ENCODE results near the gene GATAD2A. TPM values are rescaled to one million over a fixed set of nuclear protein-coding genes. Genes with fewer than 3 reads are reported as not detected.

GATAD2A gene
- total and polyA plus RNA-seq, 10 of the 15 experiments (the other 5 are each of a cell fraction or from before 2014, with no cell fraction given): 2.6 to 173 (median 32.0) TPM

- peak; percentile 84 for TF ChIP-seq USF1 (IDR thresholded peaks at IDR 0.05; ENCODE audit: borderline replicate concordance, extremely low read length, insufficient read depth, low read depth, low read length)
- peak; percentile 90 for TF ChIP-seq USF2 (IDR thresholded peaks at IDR 0.05; ENCODE audit: borderline replicate concordance, low read depth, low read length)
- no peak; the same call in 1 of the 2 replicates for TF ChIP-seq GABPA (IDR thresholded peaks at IDR 0.05; ENCODE audit: low read depth)
- TF ChIP-seq LARP7 (IDR thresholded peaks at IDR 0.05): no peak
- TF ChIP-seq RUNX3 (IDR thresholded peaks at IDR 0.05; ENCODE audit: low read length): peak; percentile 68
- peak; percentile 50; the same call in 1 of the 2 replicates for TF ChIP-seq CREB1 (IDR thresholded peaks at IDR 0.05; ENCODE audit: low read depth)
- peak; percentile 74 for TF ChIP-seq POLR2AphosphoS5 (IDR thresholded peaks at IDR 0.05; ENCODE audit: low read length)
- 0 out of 4 replicates have a peak, but pooled peaks of 1 of the 2 experiments have one; percentile 21 for TF ChIP-seq IKZF2 (IDR thresholded peaks at IDR 0.05)
- TF ChIP-seq ZNF687 (IDR thresholded peaks at IDR 0.05): 0 out of 2 replicates have a peak, but pooled peaks have one; percentile 38
- no peak for TF ChIP-seq SMC3 (IDR thresholded peaks at IDR 0.05; ENCODE audit: borderline replicate concordance, low read length)
- TF ChIP-seq ATF3 (IDR thresholded peaks at IDR 0.05; ENCODE audit: borderline replicate concordance, extremely low read depth, low read depth, low read length): peak; percentile 77; the same call in 1 of the 2 replicates
- peak; percentile 60 to 74; a peak in 3 of 4 replicates for TF ChIP-seq BHLHE40 (IDR thresholded peaks at IDR 0.05; ENCODE audit: borderline replicate concordance in 1 of 2, low read depth in 2 of 2, low read length in 1 of 2)
- 0 out of 2 replicates have a peak, but pooled peaks have one; percentile 40 for TF ChIP-seq IRF4 (IDR thresholded peaks at IDR 0.05; ENCODE audit: low read depth, low read length)
- peak; percentile 99 for TF ChIP-seq RAD51 (IDR thresholded peaks at IDR 0.05)
- TF ChIP-seq SUPT20H (IDR thresholded peaks at IDR 0.05; ENCODE audit: borderline replicate concordance, control insufficient read depth, low read depth, low read length): no peak
- TF ChIP-seq ATF7 (IDR thresholded peaks at IDR 0.05; ENCODE audit: low read depth): peak; percentile 92
- TF ChIP-seq NBN (IDR thresholded peaks at IDR 0.05): peak; percentile 53; the same call in 1 of the 2 replicates
- peak; percentile 67; the same call in 1 of the 2 replicates for TF ChIP-seq NR2C1 (IDR thresholded peaks at IDR 0.05)
- TF ChIP-seq NFYB (IDR thresholded peaks at IDR 0.05; ENCODE audit: insufficient read depth, low read depth, low read length): no peak
- no peak for TF ChIP-seq SPI1 (IDR thresholded peaks at IDR 0.05; ENCODE audit: borderline replicate concordance, insufficient read depth, low read depth, low read length)
- TF ChIP-seq ASH2L (IDR thresholded peaks at IDR 0.05; ENCODE audit: borderline replicate concordance, low read depth): no peak
- no peak for TF ChIP-seq HSF1 (IDR thresholded peaks at IDR 0.05; ENCODE audit: low read depth, low read length)
These were observed 83.6 kb downstream of the GATAD2A start (continued) for GRCh38 chr19:19488875-19489690.

All from GM12878 (cell line).